Thoracic aorta (tissue), 2 donors: Measurements from ENCODE around the gene RAP1GAP2. TPM values are rescaled to one million over a fixed set of nuclear protein-coding genes. Genes with fewer than 3 reads are reported as not detected.

Source experiments
- ATAC-seq: fragments of 150-250 bp; one replicate; pipeline ENCODE4 v1.8.0; 2017; ENCODE audit warnings: low read depth; ENCODE audit not compliant: insufficient number of reproducible peaks, low FRiP score
- DNase-seq: peaks from one replicate; pipeline ENCODE4 v3.0.0-alpha.2; 2020; ENCODE audit warnings: low spot score
- H3K27ac ChIP-seq, 2 donors: fragments of 200-600 bp; sonication (generic); 1 replicate in 1 of 2; 2 replicates in 1 of 2; pipeline ENCODE4 v1.5.1; 2016; ENCODE audit warnings: mild to moderate bottlenecking in 2 of 2, moderate library complexity in 2 of 2
- H3K27me3 ChIP-seq: fragments of 200-600 bp; sonication (generic); replicated peaks from 2 replicates; pipeline ENCODE4 v1.6.0; 2016; ENCODE audit warnings: mild to moderate bottlenecking; ENCODE audit not compliant: insufficient read depth
- H3K36me3 ChIP-seq: fragments of 200-600 bp; sonication (generic); one replicate; pipeline ENCODE4 v1.5.1; 2016
- H3K4me1 ChIP-seq, 2 donors: fragments of 200-600 bp; sonication (generic); 1 replicate in 1 of 2; 2 replicates in 1 of 2; pipeline versions ENCODE4 v1.5.1 to v1.6.0; 2016; ENCODE audit warnings: low read depth in 2 of 2, mild to moderate bottlenecking in 1 of 2; ENCODE audit not compliant: control insufficient read depth in 1 of 2
- H3K4me3 ChIP-seq: fragments of 200-600 bp; sonication (generic); 2 replicates; pipeline ENCODE4 v1.5.1; 2016; ENCODE audit warnings: mild to moderate bottlenecking
- H3K9me3 ChIP-seq: fragments of 200-600 bp; sonication (generic); 2 replicates; pipeline ENCODE4 v1.5.1; 2016
- CTCF ChIP-seq: fragments of 200-600 bp; sonication (generic); IDR thresholded peaks from one replicate; pipeline ENCODE4 v1.5.1; 2019; ENCODE audit warnings: antibody characterized with exemption
- total RNA-seq, 2 donors: library from RNA; depleted of rRNA; stranded (reverse); fragments of >200 nt; gene quantifications; one replicate each; pipeline versions ENCODE4 v1.1.0 to v1.2.3, GENCODE V29; 2016

The RAP1GAP2 gene
- total RNA-seq, 2 donors from 2014 or later = 10.0 to 12.4 TPM

- no peaks in the 10 kb centered on the region for H3K27me3 ChIP-seq
- no peaks in the 10 kb centered on the region for H3K9me3 ChIP-seq
- no peak overlapping the region for H3K4me3 ChIP-seq
- TF ChIP-seq CTCF = no peak
- ATAC-seq = no peak
- H3K4me1 ChIP-seq = no peaks in the 10 kb centered on the region
- no peak for DNase-seq
- peaks cover 9% of the 10 kb centered on the region for H3K36me3 ChIP-seq
- H3K27ac ChIP-seq = no peak overlapping the region
These were observed 228.1 kb downstream of the RAP1GAP2 start for GRCh38 chr17:3024346-3024745.

- no peak for TF ChIP-seq CTCF
- DNase-seq = no peak
- no peak for ATAC-seq
- Histone ChIP-seq H3K9me3 (no peaks in the 10 kb centered on the region), H3K4me1 (no peaks in the 10 kb centered on the region), H3K36me3 (peaks cover 8% of the 10 kb centered on the region), H3K4me3 (no peak overlapping the region), H3K27me3 (no peaks in the 10 kb centered on the region), H3K27ac (no peak overlapping the region)
These were observed 229.3 kb downstream of the RAP1GAP2 start for GRCh38 chr17:3025421-3026124.

GRCh38 chr17:3026125-3026855, 230.1 kb downstream of the RAP1GAP2 start:
- peaks cover 5% of the 10 kb centered on the region for H3K36me3 ChIP-seq
- H3K27ac ChIP-seq = no peak overlapping the region
- H3K4me1 ChIP-seq = no peaks in the 10 kb centered on the region
- no peaks in the 10 kb centered on the region for H3K9me3 ChIP-seq
- no peak for TF ChIP-seq CTCF
- DNase-seq (no peak), ATAC-seq (no peak)
- H3K27me3 ChIP-seq = no peaks in the 10 kb centered on the region
- no peak overlapping the region for H3K4me3 ChIP-seq

GRCh38 chr17:3026856-3027751, 230.9 kb downstream of the RAP1GAP2 start:
- Histone ChIP-seq H3K36me3 (no peaks in the 10 kb centered on the region), H3K4me1 (no peaks in the 10 kb centered on the region), H3K27me3 (no peaks in the 10 kb centered on the region), H3K4me3 (no peak overlapping the region), H3K9me3 (no peaks in the 10 kb centered on the region), H3K27ac (no peak overlapping the region)
- TF ChIP-seq CTCF = no peak
- DNase-seq (no peak), ATAC-seq (no peak)
